Kidney tubule cell (primary cell): Measurements from ENCODE around the gene VCP.

Source experiments
- DNase-seq: peaks from one replicate; pipeline ENCODE4 v3.0.0-alpha.2; 2018; ENCODE audit warnings: low spot score

VCP gene

DNA sequence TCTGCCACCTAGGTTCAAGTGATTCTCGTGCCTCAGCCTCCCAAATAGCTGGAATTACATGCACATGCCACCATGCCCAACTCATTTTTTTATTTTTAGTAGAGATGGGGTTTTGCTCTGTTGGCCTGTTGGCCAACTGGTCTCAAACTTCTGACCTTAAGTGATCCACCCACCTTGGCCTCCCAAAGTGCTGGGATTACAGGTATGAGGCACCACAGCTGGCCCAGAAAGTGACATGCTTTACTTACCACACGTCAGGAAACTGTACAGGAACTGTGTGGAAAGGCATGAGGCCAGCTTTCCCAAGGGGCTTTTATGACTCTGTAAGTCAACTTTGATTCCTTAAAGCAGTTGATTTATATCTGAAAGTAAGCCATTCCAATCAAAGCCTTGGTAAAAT is 57.9 kb downstream of the VCP start:
- no peak for DNase-seq

GRCh38 chr9:35010351-35010958 is 62.0 kb downstream of the VCP start:
- DNase-seq = no peak
